ENCODE data around the gene CNOT4. TPM values are rescaled to one million over a fixed set of nuclear protein-coding genes. Genes with fewer than 3 reads are reported as not detected.

The CNOT4 gene
- total and polyA plus RNA-seq, 10 of the 15 experiments (the other 5 are each of a cell fraction or from before 2014, with no cell fraction given), result 9.4 to 29.6 (median 16.6) TPM

DNA sequence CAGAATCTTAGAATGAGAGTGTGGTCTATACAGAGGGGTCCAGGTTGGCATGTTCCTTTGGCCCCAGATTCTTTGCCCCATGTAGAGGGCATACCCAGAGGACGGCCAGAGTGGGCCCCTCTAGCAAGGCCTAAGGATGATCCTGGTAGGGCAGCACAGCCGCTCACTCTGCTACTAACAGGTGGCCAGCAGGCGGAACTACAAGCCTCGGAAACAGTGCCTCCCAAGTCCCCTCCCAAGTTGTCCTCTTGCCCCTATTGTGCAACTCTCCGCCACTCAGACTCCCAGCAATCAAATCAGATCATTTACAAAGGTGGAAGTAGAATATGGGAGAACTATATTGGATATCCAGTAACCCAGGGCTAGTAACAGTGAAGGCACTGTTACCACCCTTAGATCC, 168.9 kb downstream of the CNOT4 start:
- intact Hi-C loops (cut with micrococcal nuclease; ENCODE audit: unreplicated experiment) (no loop called here), in situ Hi-C loops (cut with MboI) (no loop called here)
- RAD21 ChIA-PET (ENCODE audit: unreplicated experiment), result no interaction called here
- Histone ChIP-seq H3K27me3 (replicated peaks in 1 of 2; ENCODE audit: control insufficient read depth in 2 of 2, insufficient read depth in 2 of 2, low read length in 1 of 2) (no peaks in the 10 kb centered on the region; a peak in 2 of 4 replicates), H3K36me3 (ENCODE audit: control insufficient read depth in 2 of 2, insufficient read depth in 2 of 2, low read length in 1 of 2) (no peaks in the 10 kb centered on the region), H3K4me3 (no peak overlapping the region), H3K4me1 (ENCODE audit: control insufficient read depth, insufficient read depth, low read length) (no peaks in the 10 kb centered on the region), H3K27ac (ENCODE audit: control insufficient read depth, insufficient read depth) (no peak overlapping the region), H4K20me1 (ENCODE audit: control insufficient read depth, insufficient read depth) (no peaks in the 10 kb centered on the region), H3K9ac (ENCODE audit: control insufficient read depth, insufficient read depth, low read length) (no peak overlapping the region), H2AFZ (ENCODE audit: control insufficient read depth, low read depth, low read length) (no peak overlapping the region), H3K79me2 (ENCODE audit: control insufficient read depth, insufficient read depth, low read length) (no peaks in the 10 kb centered on the region), H3K9me3 (replicated peaks; ENCODE audit: control insufficient read depth, insufficient read depth, low read length) (no peaks in the 10 kb centered on the region), H3K4me2 (ENCODE audit: control insufficient read depth, insufficient read depth) (no peak overlapping the region)
- no peak for FAIRE-seq
- no peak for TF ChIP-seq SKIL (IDR thresholded peaks at IDR 0.05; ENCODE audit: low read depth, poor library complexity, severe bottlenecking)
- no peak for ATAC-seq
- SMC1A ChIA-PET (ENCODE audit: uncharacterized antibody, unreplicated experiment), result no interaction called here
- DNase-seq (ENCODE audit: low read depth, low spot score), result no peak
- POLR2A ChIA-PET, result no interaction called here
- 13% methylated on average over 5 of the region's 5 CpGs for WGBS (ENCODE audit: insufficient coverage, insufficient replicate concordance, low lambda C conversion rate, missing lambda C conversion rate)
- CTCF ChIA-PET, result no interaction called here
- BruUV-seq (replicated peaks), result no TSS peak

DNA sequence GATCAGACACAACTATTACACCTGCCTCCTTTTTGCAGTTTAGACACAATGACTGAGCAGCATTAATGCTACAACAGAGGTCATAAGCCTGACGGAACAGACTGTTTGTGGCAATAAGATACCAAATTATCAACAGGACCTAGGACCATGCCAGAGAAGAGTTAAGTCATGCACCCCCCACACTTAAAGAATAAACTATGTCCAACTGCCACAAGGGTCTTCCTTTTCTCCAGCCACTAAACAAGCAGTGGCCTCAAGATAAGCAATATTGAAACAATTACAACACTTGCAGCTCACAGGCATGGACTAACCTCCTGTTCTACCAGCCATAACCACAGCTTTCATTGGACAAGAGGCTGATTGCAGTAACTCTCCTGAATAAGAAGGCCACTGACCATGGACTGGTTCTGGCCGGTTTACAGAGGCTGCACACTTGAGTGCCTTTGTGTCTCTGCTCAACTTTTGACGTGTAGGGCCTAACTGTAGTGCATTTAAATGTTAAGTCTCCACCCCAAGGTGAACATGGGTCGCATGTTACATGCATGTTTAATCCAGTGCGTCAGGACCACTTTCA, 171.8 kb downstream of the CNOT4 start:
- intact Hi-C loops (cut with micrococcal nuclease; ENCODE audit: unreplicated experiment), result no loop called here
- no peaks in the 10 kb centered on the region for H3K4me1 ChIP-seq (ENCODE audit: control insufficient read depth, insufficient read depth, low read length)
- H3K27ac ChIP-seq (ENCODE audit: control insufficient read depth, insufficient read depth), result no peak overlapping the region
- in situ Hi-C loops (cut with MboI), result no loop called here
- no peaks in the 10 kb centered on the region for H3K79me2 ChIP-seq (ENCODE audit: control insufficient read depth, insufficient read depth, low read length)
- ChIA-PET RAD21 (ENCODE audit: unreplicated experiment) (no interaction called here), CTCF (interaction anchor here (3.7 kb wide), 1 partner anchor 57 kb away, joined by 12 read pairs; no protein-coding TSS in a partner anchor), POLR2A (no interaction called here), SMC1A (ENCODE audit: uncharacterized antibody, unreplicated experiment) (no interaction called here)
- H3K36me3 ChIP-seq (ENCODE audit: control insufficient read depth in 2 of 2, insufficient read depth in 2 of 2, low read length in 1 of 2), result no peaks in the 10 kb centered on the region
- TF ChIP-seq STAT3 (IDR thresholded peaks at IDR 0.05; ENCODE audit: low read depth, low read length), result no peak
- TF ChIP-seq MYB (IDR thresholded peaks at IDR 0.05; ENCODE audit: borderline replicate concordance, low read depth, low read length), result no peak
- TF ChIP-seq, protein P1, sequence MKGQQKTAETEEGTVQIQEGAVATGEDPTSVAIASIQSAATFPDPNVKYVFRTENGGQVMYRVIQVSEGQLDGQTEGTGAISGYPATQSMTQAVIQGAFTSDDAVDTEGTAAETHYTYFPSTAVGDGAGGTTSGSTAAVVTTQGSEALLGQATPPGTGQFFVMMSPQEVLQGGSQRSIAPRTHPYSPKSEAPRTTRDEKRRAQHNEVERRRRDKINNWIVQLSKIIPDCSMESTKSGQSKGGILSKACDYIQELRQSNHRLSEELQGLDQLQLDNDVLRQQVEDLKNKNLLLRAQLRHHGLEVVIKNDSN (IDR thresholded peaks at IDR 0.05; ENCODE audit: borderline replicate concordance, extremely low read length, insufficient read depth, low read depth, low read length), result no peak
- TF ChIP-seq ETV6 (conservative IDR thresholded peaks at IDR 0.05 in 1 of 2, IDR thresholded peaks at IDR 0.05 in 1 of 2; ENCODE audit: borderline replicate concordance in 1 of 2, low read depth in 1 of 2), result no peak
- TF ChIP-seq JUNB (IDR thresholded peaks at IDR 0.05), result no peak
- no peak for TF ChIP-seq PAX8 (IDR thresholded peaks at IDR 0.05)
- TF ChIP-seq, protein P2, sequence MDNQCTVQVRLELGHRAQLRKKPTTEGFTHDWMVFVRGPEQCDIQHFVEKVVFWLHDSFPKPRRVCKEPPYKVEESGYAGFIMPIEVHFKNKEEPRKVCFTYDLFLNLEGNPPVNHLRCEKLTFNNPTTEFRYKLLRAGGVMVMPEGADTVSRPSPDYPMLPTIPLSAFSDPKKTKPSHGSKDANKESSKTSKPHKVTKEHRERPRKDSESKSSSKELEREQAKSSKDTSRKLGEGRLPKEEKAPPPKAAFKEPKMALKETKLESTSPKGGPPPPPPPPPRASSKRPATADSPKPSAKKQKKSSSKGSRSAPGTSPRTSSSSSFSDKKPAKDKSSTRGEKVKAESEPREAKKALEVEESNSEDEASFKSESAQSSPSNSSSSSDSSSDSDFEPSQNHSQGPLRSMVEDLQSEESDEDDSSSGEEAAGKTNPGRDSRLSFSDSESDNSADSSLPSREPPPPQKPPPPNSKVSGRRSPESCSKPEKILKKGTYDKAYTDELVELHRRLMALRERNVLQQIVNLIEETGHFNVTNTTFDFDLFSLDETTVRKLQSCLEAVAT (IDR thresholded peaks at IDR 0.05), result no peak
- TF ChIP-seq ASH2L (IDR thresholded peaks at IDR 0.05; ENCODE audit: borderline replicate concordance, low read depth), result no peak
- TF ChIP-seq POLR2A (IDR thresholded peaks at IDR 0.05; ENCODE audit: low read depth, low read length), result no peak
- BruUV-seq (replicated peaks), result no TSS peak
- ATAC-seq (no peak), DNase-seq (ENCODE audit: low read depth, low spot score) (no peak), FAIRE-seq (no peak)
- no peak overlapping the region for H2AFZ ChIP-seq (ENCODE audit: control insufficient read depth, low read depth, low read length)
- no peak overlapping the region for H3K4me2 ChIP-seq (ENCODE audit: control insufficient read depth, insufficient read depth)
- no peaks in the 10 kb centered on the region for H4K20me1 ChIP-seq (ENCODE audit: control insufficient read depth, insufficient read depth)
- H3K27me3 ChIP-seq (replicated peaks in 1 of 2; ENCODE audit: control insufficient read depth in 2 of 2, insufficient read depth in 2 of 2, low read length in 1 of 2), result no peaks in the 10 kb centered on the region; a peak in 2 of 4 replicates
- no peak overlapping the region for H3K4me3 ChIP-seq
- no peaks in the 10 kb centered on the region for H3K9me3 ChIP-seq (replicated peaks; ENCODE audit: control insufficient read depth, insufficient read depth, low read length)
- H3K9ac ChIP-seq (ENCODE audit: control insufficient read depth, insufficient read depth, low read length), result no peak overlapping the region
- WGBS (ENCODE audit: insufficient coverage, insufficient replicate concordance, low lambda C conversion rate, missing lambda C conversion rate), result 28% methylated on average over 5 of the region's 5 CpGs

Measured in GM12878 (cell line).